GM21360 (cell line): ENCODE data around the gene DGKG.

Experiments used
- ATAC-seq: cut with Tn5 transposase; IDR thresholded peaks from one replicate; pipeline ENCODE4 v1.9.1; 2021; ENCODE audit warnings: mild to moderate bottlenecking, moderate library complexity; ENCODE audit not compliant: unreplicated experiment

Gene DGKG

DNA sequence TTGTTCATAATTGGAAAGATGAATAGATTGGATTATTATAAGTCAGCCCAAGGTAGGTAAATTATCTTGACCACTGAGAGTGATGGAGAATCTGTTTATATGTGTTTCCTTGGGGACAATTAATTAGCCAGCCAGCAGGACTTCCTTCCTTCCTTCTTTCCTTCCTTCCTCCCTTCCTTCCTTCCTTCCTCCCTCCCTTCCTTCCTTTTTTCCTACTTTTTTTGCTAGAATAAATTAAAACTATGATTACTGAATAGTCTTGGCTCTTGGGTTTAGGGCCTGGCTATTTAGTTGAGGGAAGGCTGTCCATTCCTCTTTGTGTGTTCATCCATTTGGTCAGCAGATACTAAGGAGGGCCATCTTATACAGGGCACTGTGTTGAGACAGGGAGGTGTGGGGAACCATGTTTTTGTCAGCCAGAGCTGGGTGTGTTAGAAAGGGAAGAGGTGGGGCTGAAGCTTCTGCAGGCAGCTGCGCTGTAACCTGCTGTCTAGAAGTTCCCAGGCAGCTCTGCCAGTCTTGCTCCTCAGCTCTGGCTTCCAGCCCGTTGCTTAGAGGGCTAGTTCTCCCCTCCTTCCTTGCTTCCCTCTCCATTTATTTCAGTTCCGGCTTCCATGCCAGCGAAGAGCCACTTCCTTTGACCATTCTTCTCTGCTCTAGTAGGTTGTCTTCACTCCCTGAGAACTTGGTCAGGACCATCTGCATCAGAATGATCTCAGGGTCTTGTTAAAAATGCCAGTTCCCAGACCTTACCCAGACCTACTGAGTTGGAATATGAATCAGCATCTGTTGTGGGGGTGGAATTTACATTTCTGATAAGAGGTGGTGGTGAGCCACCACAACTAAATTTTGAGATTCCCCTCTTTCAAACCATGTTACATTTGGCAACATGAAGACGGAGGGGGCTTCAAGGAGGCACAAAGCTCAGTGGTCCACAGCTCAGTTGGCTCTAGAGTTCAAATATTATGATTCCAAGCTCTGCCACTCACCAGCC is 113.9 kb downstream of the DGKG start:
- no peak for ATAC-seq

DNA sequence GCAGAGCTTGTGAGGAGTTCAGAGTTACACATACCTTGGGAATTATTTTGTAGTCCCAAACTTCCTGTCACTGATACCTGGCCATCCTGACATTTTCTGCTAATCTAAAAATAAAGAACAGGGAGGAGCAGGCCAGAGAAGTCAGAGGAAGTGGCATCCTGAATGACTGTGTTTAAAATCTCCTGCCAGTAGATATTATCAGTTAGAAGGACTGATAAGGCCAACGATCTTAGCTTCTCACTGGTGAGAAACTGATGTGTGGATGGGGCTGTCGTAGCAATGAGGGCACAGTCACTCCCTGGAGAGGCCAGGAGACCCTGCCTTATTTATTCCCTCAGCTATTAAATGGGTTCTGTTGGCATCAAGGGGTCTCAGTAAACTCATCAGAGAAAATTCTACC is 115.1 kb downstream of the DGKG start:
- no peak for ATAC-seq

GRCh38 chr3:186244016-186244415 is 118.0 kb downstream of the DGKG start:
- ATAC-seq, result no peak

GRCh38 chr3:186241910-186242821 is 119.9 kb downstream of the DGKG start:
- peak; percentile 83 for ATAC-seq

- no peak for ATAC-seq
These were observed 122.7 kb downstream of the DGKG start for GRCh38 chr3:186239321-186239720.

DNA sequence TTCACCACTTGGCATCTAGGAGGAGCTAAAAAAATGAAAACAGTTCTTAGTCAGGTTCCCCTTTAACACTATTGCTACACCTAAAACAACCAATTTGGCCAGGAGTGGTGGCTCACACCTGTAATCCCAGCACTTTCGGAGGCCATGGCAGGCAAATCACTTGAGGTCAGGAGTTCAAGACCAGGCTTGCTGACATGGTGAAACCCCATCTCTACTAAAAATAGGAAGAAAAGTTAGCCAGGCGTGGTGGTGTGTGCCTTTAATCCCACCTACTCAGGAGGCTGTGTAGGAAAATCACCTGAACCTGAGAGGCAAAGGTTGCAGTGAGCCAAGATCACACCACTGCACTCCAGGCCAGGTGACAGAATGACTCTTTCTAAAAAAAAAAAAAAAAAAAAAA is 124.1 kb downstream of the DGKG start:
- no peak for ATAC-seq

DNA sequence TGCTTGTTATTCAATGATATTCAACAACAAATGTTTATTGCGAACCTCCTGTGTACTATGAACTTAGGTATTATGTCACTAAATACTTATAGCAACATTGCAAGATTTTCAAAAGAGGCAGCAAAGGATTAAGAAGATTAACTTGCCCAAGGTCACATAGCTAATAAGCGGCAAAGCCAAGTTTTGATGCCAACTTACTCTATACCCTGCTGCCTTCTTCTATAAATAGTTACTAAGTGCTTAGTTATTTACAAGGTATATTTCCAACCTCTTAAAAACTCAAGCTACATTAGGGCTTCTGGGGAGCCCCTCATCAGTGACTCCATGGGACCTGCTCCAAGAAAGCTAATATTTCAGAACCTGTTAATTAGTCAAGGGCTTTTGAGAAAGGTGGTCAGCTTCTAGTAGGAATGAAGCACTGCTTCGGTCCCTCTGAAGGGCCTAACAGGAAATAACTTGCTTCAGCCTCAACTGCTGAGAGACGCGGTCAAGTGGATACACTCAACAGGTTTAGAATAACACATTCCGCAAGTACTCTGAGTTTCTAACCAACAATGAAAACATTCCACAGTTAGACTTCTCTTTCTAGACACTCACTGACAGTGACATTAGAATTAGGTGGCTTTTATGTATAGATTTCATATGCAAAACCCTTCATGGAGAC is 125.5 kb downstream of the DGKG start:
- ATAC-seq, result no peak

GRCh38 chr3:186235554-186235953 is 126.5 kb downstream of the DGKG start:
- ATAC-seq, result peak; percentile 50

GRCh38 chr3:186234152-186234551 is 127.9 kb downstream of the DGKG start:
- ATAC-seq, result no peak

- ATAC-seq, result no peak
These were observed 135.6 kb downstream of the DGKG start for GRCh38 chr3:186226482-186226881.

DNA sequence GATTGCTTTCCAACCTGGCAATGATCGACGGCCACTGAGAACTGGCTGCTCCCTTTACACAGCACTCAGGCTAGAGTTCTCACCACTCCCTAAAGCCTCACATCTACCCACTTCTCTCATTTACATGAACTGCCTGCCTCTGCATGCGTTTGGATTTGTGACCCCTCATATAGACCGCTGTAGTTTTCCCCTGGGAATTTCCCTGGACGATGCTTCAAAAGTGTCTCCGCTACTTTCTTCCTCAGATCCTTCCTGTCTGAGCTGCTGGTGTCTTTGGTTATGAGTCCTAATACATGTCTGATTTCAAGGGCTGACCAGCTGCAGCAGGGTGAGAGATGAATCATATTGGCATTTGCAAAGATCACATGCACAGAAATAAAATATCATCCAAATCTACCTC is 136.4 kb downstream of the DGKG start:
- ATAC-seq, result peak; percentile 63

DNA sequence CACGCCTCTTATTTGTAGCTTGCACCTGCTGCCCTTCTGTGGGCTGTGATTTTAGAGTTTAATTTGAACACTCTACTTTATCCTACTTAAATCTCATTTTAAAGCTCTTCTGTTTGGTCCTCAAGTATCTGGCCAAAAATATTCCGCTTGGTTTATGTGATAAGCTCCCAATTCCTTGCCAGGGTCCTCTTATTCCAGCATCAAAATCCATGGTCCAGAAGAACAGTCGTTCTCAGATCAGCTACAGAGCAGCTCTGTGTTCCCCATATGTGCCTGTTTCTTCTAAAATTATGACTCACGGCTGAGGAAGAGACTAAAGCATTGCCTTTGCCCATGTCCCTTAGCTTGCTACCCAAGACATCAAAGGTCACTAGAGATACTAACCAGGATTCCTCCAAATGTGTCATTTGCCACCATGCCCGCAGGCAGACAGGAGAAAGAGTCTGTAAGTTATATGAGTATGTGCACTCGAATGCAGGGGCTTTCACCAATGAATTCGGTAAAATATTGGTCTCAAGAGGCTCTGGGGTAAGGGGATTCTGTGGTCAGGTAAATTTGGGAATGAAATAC is 137.9 kb downstream of the DGKG start:
- ATAC-seq, result no peak

DNA sequence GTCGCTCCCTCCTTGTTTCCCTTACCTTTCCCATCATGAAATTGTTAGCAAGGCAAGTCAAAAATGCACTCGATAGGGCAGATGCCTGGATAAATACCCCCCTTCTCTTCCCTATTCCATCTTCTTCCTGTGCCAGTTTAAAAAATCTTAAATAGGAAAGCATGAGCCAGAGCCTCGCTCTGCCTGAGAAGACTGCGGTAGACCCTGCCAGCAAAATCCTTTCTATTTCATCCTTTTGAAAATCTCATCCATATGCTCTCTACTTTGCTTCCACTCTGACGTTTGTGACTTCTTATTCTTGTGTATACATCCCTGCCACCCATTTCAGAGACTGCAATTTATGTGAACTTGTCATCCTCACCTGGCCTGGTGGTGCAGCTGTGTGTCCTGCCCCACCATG is 138.6 kb downstream of the DGKG start:
- ATAC-seq, result no peak

GRCh38 chr3:186221760-186222378 is 140.2 kb downstream of the DGKG start:
- no peak for ATAC-seq

GRCh38 chr3:186220911-186221645 is 141.0 kb downstream of the DGKG start:
- no peak for ATAC-seq

DNA sequence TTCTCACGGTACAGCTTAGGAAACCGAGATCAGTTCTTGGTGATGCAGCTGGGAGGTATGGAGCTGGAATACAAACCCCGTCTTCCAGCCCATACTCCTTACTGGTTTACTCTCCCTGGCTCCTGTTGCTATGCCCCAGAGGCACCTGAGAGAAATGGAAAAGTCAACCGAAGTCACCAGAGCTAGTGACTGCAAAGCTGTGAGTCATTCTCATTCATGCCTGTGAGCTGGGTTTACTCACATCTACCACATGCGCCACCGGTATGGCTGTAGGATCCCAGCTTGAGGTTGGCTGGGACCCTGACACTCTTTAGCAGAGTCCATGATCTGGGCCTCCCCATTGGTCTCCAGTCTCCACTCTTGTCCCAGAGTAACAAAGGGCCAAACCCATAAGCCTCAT is 141.7 kb downstream of the DGKG start:
- no peak for ATAC-seq

DNA sequence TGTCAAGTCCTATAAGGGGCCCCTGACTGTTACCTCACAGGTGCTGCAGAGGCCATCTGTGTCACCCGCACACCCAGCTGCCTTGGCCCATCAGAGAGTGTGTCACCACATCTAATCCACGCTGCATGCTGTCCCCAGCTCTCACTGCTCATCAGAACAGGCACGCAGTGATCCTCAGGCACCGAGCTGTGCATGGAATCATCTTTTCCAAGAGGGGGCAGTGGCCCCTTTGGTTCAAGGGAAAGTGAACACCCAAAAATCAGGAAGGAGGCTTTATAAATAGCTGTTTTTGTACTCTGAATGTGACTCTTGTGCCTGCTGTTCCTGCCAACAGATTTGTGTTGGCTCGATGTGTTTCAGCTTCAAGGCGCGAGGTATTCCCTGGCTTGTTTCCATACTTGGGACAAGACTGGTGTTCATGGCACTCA is 142.8 kb downstream of the DGKG start:
- ATAC-seq, result no peak

- no peak for ATAC-seq
These were observed 143.6 kb downstream of the DGKG start for GRCh38 chr3:186218421-186218820.

DNA sequence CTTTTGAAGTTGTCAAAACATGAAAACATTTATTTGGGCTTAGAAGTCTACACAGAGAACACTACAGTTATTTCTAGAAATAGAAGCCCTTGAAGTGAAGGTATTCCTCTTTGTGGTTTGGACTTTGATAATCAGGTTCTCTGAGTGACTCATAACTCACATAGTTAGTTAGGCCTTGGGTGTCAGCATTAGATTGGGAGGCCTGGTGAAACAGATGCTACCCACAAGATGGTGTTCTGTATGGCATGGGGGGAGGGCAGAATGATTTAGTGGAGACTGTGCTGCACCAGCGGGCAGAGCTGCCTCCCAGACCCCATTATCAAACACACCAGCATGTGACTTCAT is 144.2 kb downstream of the DGKG start:
- peak; percentile 94 for ATAC-seq
